ES-I3 (cell line): ENCODE measurements around the gene CDK15.

ENCODE experiments used
- H3K36me3 ChIP-seq: 2 replicates; pipeline ENCODE4 v1.6.1; 2013; ENCODE audit warnings: mild to moderate bottlenecking, low read length, control low read depth, moderate library complexity; ENCODE audit not compliant: insufficient read depth
- H3K4me1 ChIP-seq: 2 replicates; pipeline ENCODE4 v1.6.1; 2013; ENCODE audit warnings: mild to moderate bottlenecking, control low read depth, low read length; ENCODE audit not compliant: insufficient read depth
- H3K9ac ChIP-seq: 2 replicates; pipeline ENCODE4 v1.6.1; 2013; ENCODE audit warnings: low read depth, mild to moderate bottlenecking, low read length, moderate library complexity
- H3K9me3 ChIP-seq: 2 replicates; pipeline ENCODE4 v1.6.1; 2013; ENCODE audit warnings: mild to moderate bottlenecking, low read length, moderate library complexity; ENCODE audit not compliant: control insufficient read depth, insufficient read depth

CDK15 gene

GRCh38 chr2:201854221-201854801, 48.0 kb downstream of the CDK15 start:
- Histone ChIP-seq H3K9me3 (no peaks in the 10 kb centered on the region), H3K9ac (no peak overlapping the region), H3K36me3 (no peaks in the 10 kb centered on the region), H3K4me1 (peaks cover 10% of the 10 kb centered on the region)

GRCh38 chr2:201854841-201855240, 48.5 kb downstream of the CDK15 start:
- H3K9ac ChIP-seq: no peak overlapping the region
- H3K36me3 ChIP-seq: no peaks in the 10 kb centered on the region
- H3K4me1 ChIP-seq: peaks cover 16% of the 10 kb centered on the region
- H3K9me3 ChIP-seq: no peaks in the 10 kb centered on the region

- no peaks in the 10 kb centered on the region for H3K36me3 ChIP-seq
- H3K4me1 ChIP-seq: peaks cover 21% of the 10 kb centered on the region
- H3K9ac ChIP-seq: no peak overlapping the region
- no peaks in the 10 kb centered on the region for H3K9me3 ChIP-seq
Observed at GRCh38 chr2:201855356-201855755, 49.0 kb downstream of the CDK15 start.

- Histone ChIP-seq H3K9ac (no peak overlapping the region), H3K9me3 (no peaks in the 10 kb centered on the region), H3K4me1 (peaks cover 26% of the 10 kb centered on the region), H3K36me3 (no peaks in the 10 kb centered on the region)
Observed at GRCh38 chr2:201857326-201857725, 51.0 kb downstream of the CDK15 start.

- H3K4me1 ChIP-seq: peaks cover 26% of the 10 kb centered on the region
- H3K36me3 ChIP-seq: no peaks in the 10 kb centered on the region
- H3K9ac ChIP-seq: peak overlapping the region; percentile 56; the same call in 1 of the 2 replicates
- H3K9me3 ChIP-seq: no peaks in the 10 kb centered on the region
Observed at GRCh38 chr2:201858281-201859184, 52.2 kb downstream of the CDK15 start.

GRCh38 chr2:201859949-201860348, 53.6 kb downstream of the CDK15 start:
- no peaks in the 10 kb centered on the region for H3K9me3 ChIP-seq
- H3K4me1 ChIP-seq: peaks cover 19% of the 10 kb centered on the region
- no peak overlapping the region for H3K9ac ChIP-seq

GRCh38 chr2:201860636-201861066, 54.3 kb downstream of the CDK15 start:
- Histone ChIP-seq H3K9me3 (no peaks in the 10 kb centered on the region), H3K4me1 (peaks cover 19% of the 10 kb centered on the region), H3K9ac (no peak overlapping the region), H3K36me3 (no peaks in the 10 kb centered on the region)

More at GRCh38 chr2:201859949-201860348, 53.6 kb downstream of the CDK15 start:
- H3K36me3 ChIP-seq: no peaks in the 10 kb centered on the region

- H3K9ac ChIP-seq: no peak overlapping the region
- H3K36me3 ChIP-seq: no peaks in the 10 kb centered on the region
- no peaks in the 10 kb centered on the region for H3K9me3 ChIP-seq
- H3K4me1 ChIP-seq: peaks cover 32% of the 10 kb centered on the region
Observed at GRCh38 chr2:201862843-201863242, 56.5 kb downstream of the CDK15 start.

- peaks cover 13% of the 10 kb centered on the region for H3K4me1 ChIP-seq
- no peaks in the 10 kb centered on the region for H3K36me3 ChIP-seq
- H3K9me3 ChIP-seq: no peaks in the 10 kb centered on the region
- H3K9ac ChIP-seq: no peak overlapping the region
Observed at GRCh38 chr2:201866643-201867473, 60.5 kb downstream of the CDK15 start.

- no peaks in the 10 kb centered on the region for H3K9me3 ChIP-seq
- no peaks in the 10 kb centered on the region for H3K36me3 ChIP-seq
- H3K9ac ChIP-seq: no peak overlapping the region
- peaks cover 20% of the 10 kb centered on the region for H3K4me1 ChIP-seq
Observed at GRCh38 chr2:201871471-201871870, 65.1 kb downstream of the CDK15 start.

- Histone ChIP-seq H3K9me3 (no peaks in the 10 kb centered on the region), H3K9ac (no peak overlapping the region), H3K4me1 (peaks cover 14% of the 10 kb centered on the region; the same call in 1 of the 2 replicates), H3K36me3 (no peaks in the 10 kb centered on the region)
Observed at GRCh38 chr2:201872591-201872990, 66.3 kb downstream of the CDK15 start.

- H3K4me1 ChIP-seq: peaks cover 14% of the 10 kb centered on the region
Observed at GRCh38 chr2:201879996-201880395, 73.7 kb downstream of the CDK15 start.

GRCh38 chr2:201880579-201880978, 74.2 kb downstream of the CDK15 start:
- Histone ChIP-seq H3K4me1 (peaks cover 14% of the 10 kb centered on the region), H3K9ac (no peak overlapping the region), H3K36me3 (no peaks in the 10 kb centered on the region), H3K9me3 (no peaks in the 10 kb centered on the region)

More at GRCh38 chr2:201879996-201880395, 73.7 kb downstream of the CDK15 start:
- no peak overlapping the region for H3K9ac ChIP-seq
- no peaks in the 10 kb centered on the region for H3K9me3 ChIP-seq
- no peaks in the 10 kb centered on the region for H3K36me3 ChIP-seq

GRCh38 chr2:201880993-201881611, 74.8 kb downstream of the CDK15 start:
- Histone ChIP-seq H3K36me3 (no peaks in the 10 kb centered on the region), H3K4me1 (peaks cover 14% of the 10 kb centered on the region), H3K9me3 (no peaks in the 10 kb centered on the region), H3K9ac (no peak overlapping the region)
